Measurements from ENCODE around the gene GIGYF2.
"Not testable (repeated sequence)": the region's sequence is repeated elsewhere in the genome, so short reads cannot be mapped to it uniquely, and the experiment has no call there.

Gene GIGYF2

GRCh38 chr2:232697059-232697806 is at the start of gene GIGYF2:
TSS of gene GIGYF2 (plus strand) at chr2:232697331. CDS start at chr2:232735198, 37,867 bp downstream.
- peak; percentile 96 for DNase-seq (ENCODE audit: low read depth)

GRCh38 chr2:232649033-232649432 is 48.1 kb upstream of the GIGYF2 start:
- DNase-seq (ENCODE audit: low read depth), result no peak

GRCh38 chr2:232652505-232652851 is 44.7 kb upstream of the GIGYF2 start:
- no peak for DNase-seq (ENCODE audit: low read depth)

GRCh38 chr2:232653441-232653840 is 43.7 kb upstream of the GIGYF2 start:
- DNase-seq (ENCODE audit: low read depth), result no peak

DNA sequence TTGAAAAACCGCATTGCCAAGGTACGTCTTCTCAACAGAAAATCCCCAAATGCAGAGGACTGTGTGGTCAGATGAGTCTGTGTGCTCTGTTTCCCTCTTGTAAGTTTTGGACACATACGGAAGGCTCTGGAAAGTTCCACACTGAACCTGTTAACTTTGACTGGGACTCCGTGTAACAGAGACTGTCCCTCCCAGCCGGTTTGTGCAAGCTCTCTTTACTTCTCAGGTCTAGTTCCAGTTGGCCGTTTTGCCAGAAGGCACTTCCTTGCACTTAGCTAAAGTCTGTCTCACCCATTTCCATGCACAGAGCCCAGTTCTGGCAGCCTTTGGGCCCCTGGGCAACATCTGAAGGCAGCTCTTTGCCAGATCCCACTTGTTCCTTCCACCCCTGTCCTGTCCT is 41.7 kb upstream of the GIGYF2 start:
- no peak for DNase-seq (ENCODE audit: low read depth)

DNA sequence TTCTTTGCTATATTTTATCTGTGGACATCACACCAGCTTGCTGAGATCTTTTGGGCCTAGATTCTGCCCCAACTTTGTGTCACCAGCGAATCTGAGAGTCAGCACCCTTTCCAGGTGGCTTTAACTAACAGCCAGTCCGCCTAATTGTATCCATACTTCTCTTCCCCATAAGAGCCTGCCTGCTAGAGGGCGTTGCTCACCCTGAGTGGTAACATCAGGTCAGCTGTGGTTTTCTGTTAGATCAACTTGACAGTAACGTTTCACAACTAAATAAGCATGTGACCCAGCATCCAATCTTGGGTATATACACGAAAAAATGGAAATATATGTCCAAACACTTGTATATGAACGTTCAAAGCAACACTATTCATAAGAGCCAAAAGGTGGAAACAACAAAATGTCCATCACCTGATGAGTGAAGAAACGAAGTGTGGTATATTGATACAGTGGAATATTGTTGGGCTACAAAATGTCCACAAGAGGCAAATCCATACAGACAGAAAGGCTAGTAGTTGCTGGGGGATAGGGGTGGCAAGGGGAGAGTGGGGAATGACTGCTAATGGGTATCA is 38.8 kb upstream of the GIGYF2 start:
- DNase-seq (ENCODE audit: low read depth), result peak; percentile 7

DNA sequence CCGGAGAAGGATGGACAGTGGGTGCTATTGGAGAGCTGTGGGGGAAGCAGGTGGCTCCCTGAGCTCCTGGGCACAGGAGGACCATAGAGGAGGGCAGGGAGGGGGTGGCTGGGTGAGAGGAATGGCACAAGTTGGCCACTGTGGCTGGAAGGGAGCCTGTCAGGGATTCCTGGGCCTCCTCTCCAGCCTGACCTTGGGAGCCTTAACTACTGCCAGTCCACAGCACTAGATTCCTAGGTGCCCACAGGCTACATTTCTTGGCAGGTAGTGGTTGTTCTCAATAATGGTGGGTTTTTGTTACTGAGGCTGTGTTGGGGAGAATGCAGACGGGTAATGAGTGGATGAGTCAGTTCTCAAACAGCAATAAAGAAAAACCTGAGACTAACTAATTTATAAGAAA is 37.8 kb upstream of the GIGYF2 start:
- DNase-seq (ENCODE audit: low read depth), result no peak

GRCh38 chr2:232662486-232663260 is 34.5 kb upstream of the GIGYF2 start:
- no peak for DNase-seq (ENCODE audit: low read depth)

GRCh38 chr2:232666051-232666805 is 30.9 kb upstream of the GIGYF2 start:
- no peak for DNase-seq (ENCODE audit: low read depth)

- no peak for DNase-seq (ENCODE audit: low read depth)
These were observed 29.0 kb upstream of the GIGYF2 start for GRCh38 chr2:232667989-232668583.

GRCh38 chr2:232668805-232669444 is 28.2 kb upstream of the GIGYF2 start:
- DNase-seq (ENCODE audit: low read depth), result peak; percentile 43

- DNase-seq (ENCODE audit: low read depth), result no peak
These were observed 24.5 kb upstream of the GIGYF2 start for GRCh38 chr2:232672588-232672987.

- DNase-seq (ENCODE audit: low read depth), result no peak
These were observed 22.6 kb upstream of the GIGYF2 start for GRCh38 chr2:232674491-232674890.

DNA sequence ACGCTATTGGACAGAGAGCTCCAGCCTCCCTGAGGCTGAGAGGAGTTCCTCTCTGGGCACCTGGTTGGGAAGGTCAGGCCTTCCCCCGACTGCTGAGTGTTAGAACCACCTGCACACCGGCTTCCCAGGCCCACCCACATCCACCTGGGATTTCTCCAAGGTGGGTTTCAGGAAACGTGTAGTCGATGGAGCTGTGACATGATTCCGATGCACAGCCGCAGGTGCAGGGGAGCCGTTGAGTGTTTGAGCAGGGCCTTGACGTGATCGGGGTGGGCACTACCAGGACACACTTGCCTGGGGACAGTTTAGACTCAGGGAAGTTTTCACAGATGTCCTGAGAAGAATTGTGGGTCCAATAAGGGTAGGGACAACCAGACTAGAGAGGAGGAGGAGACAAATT is 21.8 kb upstream of the GIGYF2 start:
- DNase-seq (ENCODE audit: low read depth), result no peak

- DNase-seq (ENCODE audit: low read depth), result no peak
These were observed 17.1 kb upstream of the GIGYF2 start for GRCh38 chr2:232680006-232680405.

DNA sequence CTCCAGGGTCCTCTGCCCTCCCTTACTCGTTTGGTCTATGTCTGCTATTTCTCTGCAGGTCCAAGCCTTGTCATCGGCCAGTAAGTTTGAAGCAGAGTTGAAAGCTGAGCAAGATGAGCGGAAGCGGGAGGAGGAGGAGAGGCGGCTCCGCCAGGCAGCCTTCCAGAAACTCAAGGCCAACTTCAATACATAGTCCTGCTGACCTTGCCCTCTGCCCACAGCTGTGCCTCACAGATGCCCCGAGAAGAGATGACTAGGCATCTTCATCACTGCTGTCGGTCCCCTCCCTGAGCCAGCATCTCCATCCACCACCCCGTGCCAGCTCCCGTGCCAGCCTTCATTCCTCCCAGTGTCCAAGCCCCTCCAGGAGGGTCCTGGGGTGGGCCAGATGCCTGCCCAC is 15.6 kb upstream of the GIGYF2 start:
- no peak for DNase-seq (ENCODE audit: low read depth)

DNA sequence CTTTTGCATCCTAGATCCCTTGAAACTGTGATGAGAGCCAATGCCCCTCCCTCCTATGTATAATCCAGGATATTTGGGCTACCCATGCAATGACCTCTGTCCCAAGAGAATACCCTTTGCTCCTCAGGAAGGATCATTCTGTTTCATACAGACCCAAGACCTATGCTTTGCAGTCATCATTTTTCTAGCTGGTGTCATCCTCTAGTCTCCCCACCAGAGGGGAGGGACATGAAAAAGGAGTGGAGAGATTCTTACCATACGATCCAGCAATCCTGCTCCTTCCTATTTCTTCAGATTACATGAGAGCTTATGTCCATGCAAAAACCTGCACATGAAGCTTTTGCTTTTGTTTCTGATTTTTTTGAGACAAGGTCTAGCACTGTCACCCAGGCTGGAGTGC is 13.8 kb upstream of the GIGYF2 start:
- DNase-seq (ENCODE audit: low read depth), result no peak

- DNase-seq (ENCODE audit: low read depth), result not testable (repeated sequence)
These were observed 11.7 kb upstream of the GIGYF2 start for GRCh38 chr2:232685391-232685790.

DNA sequence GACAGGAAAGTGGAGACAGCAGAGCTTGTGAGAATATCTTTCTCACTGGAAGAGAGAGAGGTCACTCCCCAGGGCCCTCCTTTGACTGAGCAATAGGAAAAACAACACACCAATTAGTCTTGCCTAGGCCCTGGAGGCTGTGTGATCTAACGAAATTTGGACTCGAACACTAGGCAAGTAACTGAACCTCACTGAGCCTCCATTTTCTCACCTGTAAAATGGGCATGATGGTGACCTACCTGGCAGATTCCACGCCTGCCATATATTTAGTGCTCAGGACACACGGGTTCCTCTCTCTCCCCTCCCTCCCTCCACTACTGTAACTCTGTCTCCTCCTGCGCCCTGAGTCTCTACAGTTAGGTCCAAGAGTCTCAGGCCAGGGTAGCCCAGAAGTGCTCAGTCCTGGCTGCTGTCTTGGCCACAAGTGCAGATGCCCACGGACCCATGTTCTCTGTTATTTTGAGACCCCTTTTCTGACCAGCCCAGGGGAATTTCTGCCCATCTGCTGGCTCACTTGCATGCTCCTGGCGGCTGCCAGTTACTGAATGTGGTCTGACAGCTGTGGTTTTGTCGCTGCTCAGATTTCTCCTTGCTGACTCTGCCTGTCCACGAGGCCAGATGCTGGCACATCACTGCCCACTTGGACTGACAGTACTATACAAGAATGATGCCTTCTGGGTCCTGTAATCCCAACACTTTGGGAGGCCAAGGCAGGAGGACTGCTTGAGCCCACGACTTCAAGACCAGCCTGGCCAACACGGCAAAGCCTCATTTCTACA is 9.6 kb upstream of the GIGYF2 start:
- no peak for DNase-seq (ENCODE audit: low read depth)

DNA sequence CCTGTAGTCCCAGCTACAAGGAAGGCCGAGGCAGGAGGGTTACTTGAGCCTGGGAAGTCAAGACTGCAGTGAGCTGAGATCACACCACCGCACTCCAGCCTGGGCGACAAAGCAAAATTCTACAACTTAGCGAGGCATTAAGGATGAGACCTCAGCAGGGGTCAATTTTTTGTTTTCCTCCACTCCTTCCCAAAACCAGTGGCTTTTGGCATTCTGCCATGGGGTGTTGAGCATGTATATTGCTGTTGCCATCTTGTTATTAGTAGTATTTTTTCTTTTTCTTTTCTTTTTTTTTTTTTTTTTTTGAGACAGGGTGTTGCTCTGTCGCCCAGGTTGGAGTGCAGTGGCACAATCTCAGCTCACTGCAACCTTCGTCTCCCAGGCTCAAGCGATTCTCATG is 8.9 kb upstream of the GIGYF2 start:
- DNase-seq (ENCODE audit: low read depth), result no peak
